OCI-M2 (cell line): ENCODE measurements around the gene TBC1D1.

Source experiments
- DNase-seq: peaks from one replicate; lab custom pipeline; 2025; ENCODE audit not compliant: unreplicated experiment; lab: John Stamatoyannopoulos, UW

The TBC1D1 gene

DNA sequence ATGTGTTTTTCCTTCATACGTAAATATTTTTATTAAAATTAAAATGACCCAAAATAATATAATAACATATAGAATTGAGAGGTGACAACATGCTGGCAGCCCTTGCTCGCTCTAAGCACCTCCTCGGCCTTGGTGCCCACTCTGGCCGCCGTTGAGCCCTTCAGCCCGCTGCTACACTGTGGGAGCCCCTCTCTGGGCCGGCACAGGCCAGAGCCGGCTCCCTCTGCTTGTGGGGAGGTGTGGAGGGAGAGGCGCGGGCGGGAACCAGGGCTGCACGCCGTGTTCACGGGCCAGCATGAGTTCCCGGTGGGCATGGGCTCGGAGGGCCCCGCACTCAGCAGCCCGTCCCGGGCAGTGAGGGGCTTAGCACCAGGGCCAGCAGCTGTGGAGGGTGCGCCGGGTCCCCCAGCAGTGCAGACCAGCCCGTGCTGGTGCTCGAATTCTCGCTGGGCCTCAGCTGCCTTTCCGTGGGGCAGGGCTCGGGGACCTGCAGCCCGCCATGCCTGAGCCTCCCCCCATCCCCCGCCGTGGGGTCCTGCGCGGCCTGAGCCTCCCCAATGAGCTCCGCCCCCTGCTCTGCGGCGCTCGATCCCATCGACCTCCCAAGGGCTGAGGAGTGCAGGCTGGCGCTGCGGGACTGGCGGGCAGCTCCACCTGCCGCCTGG lies 291.6 kb downstream of the TBC1D1 start:
- DNase-seq = no peak

DNA sequence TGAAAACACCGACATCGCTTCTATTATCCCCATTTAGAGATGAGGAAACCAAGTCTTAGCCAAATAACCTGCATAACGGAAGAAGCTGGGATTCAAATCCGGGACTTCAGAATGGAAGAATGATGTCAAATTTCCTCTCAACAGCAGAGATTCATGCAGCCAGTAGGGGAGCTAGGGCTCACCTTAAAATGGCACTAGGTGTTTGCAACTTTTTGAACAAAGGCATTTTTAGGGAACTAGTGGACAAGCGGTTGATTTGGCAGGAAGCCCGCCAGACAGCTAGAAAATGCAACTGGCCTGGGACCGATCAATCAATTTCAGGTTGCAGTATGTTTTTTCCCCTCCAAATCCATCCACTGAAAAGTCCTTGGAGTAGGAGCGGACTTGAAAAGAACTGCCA lies 293.5 kb downstream of the TBC1D1 start:
- no peak for DNase-seq

DNA sequence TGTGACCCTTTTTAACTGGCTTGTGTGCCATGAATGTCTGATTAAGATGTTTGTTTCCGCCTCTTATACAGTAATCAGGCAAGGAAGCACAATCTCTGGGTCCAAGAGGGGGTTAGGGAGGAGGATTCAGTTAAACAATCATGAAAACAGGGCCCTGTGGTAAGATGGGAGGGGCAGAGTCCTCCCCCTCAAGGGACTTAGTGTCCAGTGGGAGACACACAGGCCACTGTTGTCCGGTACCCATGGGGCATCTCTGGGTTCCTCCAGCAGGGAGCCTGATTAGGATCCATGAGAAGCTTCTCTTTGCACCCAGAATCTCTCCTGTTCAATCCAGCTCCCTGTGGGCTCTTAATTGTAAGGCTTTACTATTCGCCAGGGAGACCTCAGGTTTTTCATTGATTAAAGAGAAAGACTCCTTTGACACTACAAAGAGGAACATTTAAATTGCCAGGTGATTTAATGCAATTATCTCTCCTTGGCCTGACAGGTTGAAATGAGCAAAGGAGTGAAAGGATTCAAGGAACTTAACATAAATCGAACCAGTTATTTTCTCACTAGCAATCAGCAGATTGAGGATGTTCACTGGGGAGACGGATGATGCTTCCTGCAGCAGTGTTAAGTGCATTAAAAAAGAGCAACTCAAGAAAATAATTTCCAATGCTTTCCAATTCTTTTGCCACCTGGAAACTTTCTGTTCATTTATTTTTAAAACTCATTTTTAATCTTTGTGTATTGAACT lies 294.7 kb downstream of the TBC1D1 start:
- DNase-seq = no peak

DNA sequence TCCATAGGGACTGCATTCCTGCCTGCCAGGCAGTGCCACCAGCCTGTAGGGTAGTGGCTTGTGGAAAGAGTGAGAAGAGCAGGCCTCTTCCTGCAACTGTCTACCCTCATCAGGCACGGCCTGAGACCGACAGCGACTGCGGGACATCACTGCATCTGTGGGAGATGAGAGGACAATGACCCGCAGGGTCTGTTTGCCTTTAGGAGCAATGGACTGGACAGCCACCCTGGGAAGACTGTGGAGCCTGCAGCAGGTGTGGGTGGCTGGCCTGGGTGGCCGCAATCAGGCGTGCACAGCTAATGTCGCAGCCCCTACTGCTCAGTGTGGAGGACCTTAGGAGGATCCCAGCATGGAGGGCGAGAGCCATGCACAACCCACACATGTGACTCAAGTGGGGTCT lies 297.3 kb downstream of the TBC1D1 start:
- no peak for DNase-seq

- no peak for DNase-seq
Observed at GRCh38 chr4:38188631-38189101, 297.8 kb downstream of the TBC1D1 start.
